Measurements from ENCODE around the gene MBNL1. TPM values are rescaled to one million over a fixed set of nuclear protein-coding genes. Genes with fewer than 3 reads are reported as not detected.

Gene MBNL1
- total RNA-seq, 1 donor from 2014 or later = 172 TPM

DNA sequence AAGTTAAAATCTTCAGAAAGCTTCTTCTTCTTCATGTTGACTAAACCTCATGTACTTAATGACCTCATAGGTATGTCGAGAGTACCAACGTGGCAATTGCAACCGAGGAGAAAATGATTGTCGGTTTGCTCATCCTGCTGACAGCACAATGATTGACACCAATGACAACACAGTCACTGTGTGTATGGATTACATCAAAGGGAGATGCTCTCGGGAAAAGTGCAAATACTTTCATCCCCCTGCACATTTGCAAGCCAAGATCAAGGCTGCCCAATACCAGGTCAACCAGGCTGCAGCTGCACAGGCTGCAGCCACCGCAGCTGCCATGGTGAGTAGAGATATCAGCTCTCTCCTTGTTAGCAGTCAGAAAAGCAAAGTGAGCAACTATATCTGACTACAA is 176.5 kb downstream of the MBNL1 start:
- intact Hi-C loops (cut with micrococcal nuclease) = loop anchor here (10.0 kb wide), 2 partner anchors 220 to 260 kb away; no protein-coding TSS in a partner anchor
- DNase-seq = no peak
- peak; percentile 48 for ATAC-seq

DNA sequence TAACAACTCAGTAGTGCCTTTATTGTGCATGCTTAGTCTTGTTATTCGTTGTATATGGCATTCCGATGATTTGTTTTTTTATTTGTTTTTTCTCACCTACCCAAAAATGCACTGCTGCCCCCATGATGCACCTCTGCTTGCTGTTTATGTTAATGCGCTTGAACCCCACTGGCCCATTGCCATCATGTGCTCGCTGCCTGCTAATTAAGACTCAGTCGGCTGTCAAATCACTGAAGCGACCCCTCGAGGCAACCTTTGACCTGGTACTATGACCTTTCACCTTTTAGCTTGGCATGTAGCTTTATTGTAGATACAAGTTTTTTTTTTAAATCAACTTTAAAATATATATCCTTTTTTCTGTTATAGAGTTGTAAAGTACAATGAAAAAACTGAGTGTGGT is 177.8 kb downstream of the MBNL1 start:
- DNase-seq (no peak), ATAC-seq (no peak)
- intact Hi-C loops (cut with micrococcal nuclease) = loop anchor here (10.0 kb wide), 2 partner anchors 222 to 262 kb away; no protein-coding TSS in a partner anchor

DNA sequence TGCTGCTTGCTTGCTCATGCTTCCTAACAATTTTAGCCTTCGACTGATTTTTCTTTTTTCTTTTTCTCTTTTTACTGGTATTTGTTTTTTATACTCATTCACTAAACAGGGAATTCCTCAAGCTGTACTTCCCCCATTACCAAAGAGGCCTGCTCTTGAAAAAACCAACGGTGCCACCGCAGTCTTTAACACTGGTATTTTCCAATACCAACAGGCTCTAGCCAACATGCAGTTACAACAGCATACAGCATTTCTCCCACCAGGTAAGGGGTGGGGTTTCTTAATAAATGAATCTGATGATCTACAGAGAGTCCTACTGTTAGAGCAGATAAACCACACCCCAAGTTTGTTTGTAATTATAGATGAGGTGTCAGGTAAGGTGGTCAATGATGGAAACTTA is 178.8 kb downstream of the MBNL1 start:
- intact Hi-C loops (cut with micrococcal nuclease) = loop anchor here (10.0 kb wide), 2 partner anchors 223 to 263 kb away; no protein-coding TSS in a partner anchor
- ATAC-seq = no peak
- no peak for DNase-seq

GRCh38 chr3:152448091-152448490 is 179.4 kb downstream of the MBNL1 start:
- intact Hi-C loops (cut with micrococcal nuclease) = loop anchor here (10.0 kb wide), 2 partner anchors 223 to 263 kb away; no protein-coding TSS in a partner anchor
- no peak for ATAC-seq
- no peak for DNase-seq

GRCh38 chr3:152452318-152452717 is 183.6 kb downstream of the MBNL1 start:
- DNase-seq = no peak
- intact Hi-C loops (cut with micrococcal nuclease) = no loop called here
- ATAC-seq = peak; percentile 58

GRCh38 chr3:152454076-152454875 is 185.5 kb downstream of the MBNL1 start:
- intact Hi-C loops (cut with micrococcal nuclease) = no loop called here

DNA sequence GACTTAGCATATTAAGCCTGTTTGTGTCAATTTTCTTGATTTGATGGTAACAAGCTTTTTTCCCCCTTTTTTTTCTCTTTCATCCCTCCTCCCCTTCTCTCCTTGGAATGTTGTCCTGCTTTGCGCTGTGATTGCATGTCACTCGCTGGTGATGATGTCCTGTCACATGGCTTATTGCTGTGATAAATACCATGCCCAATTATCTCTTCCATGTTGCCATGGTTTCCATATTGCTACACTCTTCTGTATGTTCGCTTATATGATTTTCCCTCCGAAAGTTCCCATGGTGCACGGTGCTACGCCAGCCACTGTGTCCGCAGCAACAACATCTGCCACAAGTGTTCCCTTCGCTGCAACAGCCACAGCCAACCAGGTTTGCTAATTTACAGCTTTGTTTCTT is 187.3 kb downstream of the MBNL1 start:
- DNase-seq (no peak), ATAC-seq (no peak)
- intact Hi-C loops (cut with micrococcal nuclease) = no loop called here

More at GRCh38 chr3:152454076-152454875, 185.5 kb downstream of the MBNL1 start:
- ATAC-seq = no peak
- DNase-seq = no peak

GRCh38 chr3:152457500-152458375 is 189.0 kb downstream of the MBNL1 start:
- DNase-seq (no peak), ATAC-seq (no peak)
- intact Hi-C loops (cut with micrococcal nuclease) = no loop called here

- no peak for DNase-seq
- ATAC-seq = no peak
- intact Hi-C loops (cut with micrococcal nuclease) = no loop called here
These were observed 189.8 kb downstream of the MBNL1 start for GRCh38 chr3:152458376-152459117.

- intact Hi-C loops (cut with micrococcal nuclease) = no loop called here
- ATAC-seq (no peak), DNase-seq (no peak)
These were observed 190.4 kb downstream of the MBNL1 start for GRCh38 chr3:152459118-152459515.

DNA sequence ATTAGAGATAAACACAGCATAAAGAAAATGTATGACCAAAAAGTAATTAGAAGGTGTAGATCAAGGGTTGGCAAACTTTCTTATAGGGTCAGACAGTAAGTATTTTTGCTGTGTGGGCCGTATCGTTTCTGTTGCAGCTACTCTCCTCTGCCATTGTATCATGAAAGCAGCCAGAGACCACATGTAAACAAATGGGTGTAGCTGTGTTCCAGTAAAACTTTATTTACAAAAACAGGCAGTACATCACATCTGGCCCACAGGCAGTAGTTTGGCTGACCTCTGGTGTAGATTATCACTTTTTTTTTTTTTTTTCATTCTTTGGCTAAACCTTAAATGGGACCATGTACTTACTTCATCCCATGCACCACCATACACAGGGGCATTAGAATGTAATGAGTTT is 190.8 kb downstream of the MBNL1 start:
- no peak for DNase-seq
- ATAC-seq = no peak
- intact Hi-C loops (cut with micrococcal nuclease) = no loop called here

- ATAC-seq = no peak
- intact Hi-C loops (cut with micrococcal nuclease) = no loop called here
- no peak for DNase-seq
These were observed 192.2 kb downstream of the MBNL1 start for GRCh38 chr3:152460936-152461335.

DNA sequence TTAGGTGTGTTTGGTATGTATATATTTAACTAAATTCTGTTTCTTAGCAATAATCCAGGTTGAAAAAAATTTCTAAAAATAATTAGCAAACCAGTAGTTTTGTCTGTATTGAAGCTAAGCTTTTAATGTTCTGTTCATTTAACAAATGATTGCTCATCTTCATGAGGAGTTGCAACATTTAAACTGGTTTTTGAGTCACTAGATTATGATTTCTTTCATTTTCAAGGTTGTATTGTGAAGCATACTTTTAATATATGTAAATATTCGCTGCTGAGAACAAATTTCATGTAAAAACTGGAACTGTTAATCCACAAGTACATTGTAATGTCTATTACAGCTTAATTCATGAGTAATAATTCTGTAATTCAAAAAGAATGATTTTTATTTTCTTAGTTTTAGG is 192.7 kb downstream of the MBNL1 start:
- ATAC-seq = no peak
- intact Hi-C loops (cut with micrococcal nuclease) = no loop called here

DNA sequence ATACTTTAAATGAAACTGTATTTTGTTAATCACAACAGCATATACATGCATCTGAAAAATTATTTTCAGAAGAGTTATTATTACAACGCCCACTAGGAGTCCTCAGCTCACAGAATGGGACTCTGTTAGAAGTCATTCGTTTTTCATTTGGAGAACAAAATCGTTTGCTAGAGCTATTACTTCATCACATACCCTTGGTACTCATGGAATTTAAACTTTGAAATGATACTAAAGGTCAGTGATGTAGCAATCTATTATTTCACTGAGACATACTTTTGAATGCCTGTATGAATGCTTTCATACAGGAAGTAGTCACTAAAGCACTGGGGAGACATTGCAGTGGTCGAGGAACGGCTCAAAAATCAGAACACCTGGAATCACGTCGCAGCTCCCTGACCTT is 198.1 kb downstream of the MBNL1 start:
- intact Hi-C loops (cut with micrococcal nuclease) = no loop called here
- no peak for DNase-seq
- peak; percentile 53 for ATAC-seq

More for the DNA sequence above, 192.7 kb downstream of the MBNL1 start:
- no peak for DNase-seq

DNA sequence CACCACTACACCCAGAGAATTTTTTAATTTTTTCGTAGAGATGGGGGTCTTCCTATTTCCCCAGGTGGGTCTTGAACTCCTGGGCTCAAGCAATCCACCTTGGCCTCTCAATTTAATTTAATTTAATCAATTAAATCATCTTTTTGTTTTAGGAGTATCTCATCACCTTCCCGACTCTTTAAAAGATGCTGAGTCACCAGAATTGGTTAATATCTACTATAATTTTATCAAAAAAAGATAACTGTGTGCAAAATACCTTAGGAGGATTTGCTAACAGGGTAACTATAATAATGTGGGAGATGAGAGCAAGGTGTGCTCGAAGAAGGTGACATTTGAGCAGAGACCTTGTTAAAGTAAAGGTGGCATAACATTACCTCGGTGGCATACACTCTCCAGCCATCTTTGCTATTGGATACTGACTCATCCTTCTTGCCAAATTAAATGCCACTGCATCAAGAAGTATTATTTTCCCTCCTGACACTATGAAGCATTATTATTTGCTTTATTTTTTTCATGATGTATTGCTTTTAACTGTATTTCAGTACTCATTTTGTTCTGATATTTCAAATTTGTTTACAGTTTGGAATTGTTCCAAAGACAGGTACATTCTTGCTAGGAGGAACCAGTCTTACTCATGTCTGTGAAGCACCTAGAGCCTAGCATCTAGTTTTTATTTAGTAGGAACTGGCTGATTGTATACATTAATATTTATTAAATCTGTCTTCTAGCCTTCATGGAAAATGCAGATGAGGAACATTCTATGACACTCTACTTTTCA is 200.7 kb downstream of the MBNL1 start:
- DNase-seq = no peak
- ATAC-seq = no peak
- intact Hi-C loops (cut with micrococcal nuclease) = loop anchor here (10.0 kb wide), 1 partner anchor 105 kb away; no protein-coding TSS in a partner anchor

DNA sequence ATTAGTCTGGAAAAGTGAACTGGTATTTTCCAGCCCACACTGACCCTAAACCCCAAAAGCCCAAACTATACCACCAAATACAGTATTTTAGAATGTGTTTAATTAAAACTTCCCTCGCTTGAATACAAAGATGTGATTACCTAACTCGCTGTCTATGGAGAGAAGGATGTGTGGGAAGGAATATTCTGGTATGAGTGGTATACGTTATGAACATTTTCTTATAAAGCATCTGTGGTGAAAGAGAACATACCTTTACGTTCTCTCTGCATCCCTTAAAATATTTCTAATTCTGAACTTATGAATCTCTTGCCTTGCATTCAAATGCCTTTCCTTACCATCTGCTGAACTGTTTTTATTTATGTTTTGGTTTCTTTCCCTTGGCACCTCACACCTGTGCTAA is 201.4 kb downstream of the MBNL1 start:
- no peak for ATAC-seq
- intact Hi-C loops (cut with micrococcal nuclease) = loop anchor here (10.0 kb wide), 1 partner anchor 105 kb away; no protein-coding TSS in a partner anchor
- no peak for DNase-seq

DNA sequence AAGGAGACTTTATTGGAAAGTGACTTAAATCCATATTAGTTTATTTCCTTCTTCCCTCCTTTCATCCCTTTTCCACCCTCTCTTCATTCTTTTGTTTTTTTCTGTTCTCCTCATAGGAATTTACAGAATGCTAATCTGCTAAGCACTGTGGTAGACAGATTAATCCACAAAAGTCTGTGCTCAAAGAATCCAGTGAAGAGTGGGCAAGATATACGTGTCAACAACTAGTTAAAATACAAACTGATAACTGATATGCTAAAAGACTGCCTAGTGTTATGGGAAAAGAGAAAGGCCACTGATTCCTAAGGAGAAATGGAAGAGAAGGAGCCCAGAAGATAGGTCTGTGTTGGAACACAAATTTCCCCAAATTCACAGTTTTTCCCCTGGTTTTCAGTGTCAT is 202.2 kb downstream of the MBNL1 start:
- DNase-seq (no peak), ATAC-seq (no peak)
- intact Hi-C loops (cut with micrococcal nuclease) = loop anchor here (10.0 kb wide), 1 partner anchor 104 kb away; no protein-coding TSS in a partner anchor
